Fibroblast of villous mesenchyme (primary cell): ENCODE data around the gene TMEM140. TPM values are rescaled to one million over a fixed set of nuclear protein-coding genes. Genes with fewer than 3 reads are reported as not detected.

Experiments used
- DNase-seq: peaks from one replicate; pipeline ENCODE4 v3.0.0-alpha.2; 2010; ENCODE audit warnings: low read depth
- H3K4me3 ChIP-seq: 2 replicates; pipeline ENCODE4 v1.5.1; 2011; ENCODE audit warnings: low read depth, mild to moderate bottlenecking, low read length
- CTCF ChIP-seq: IDR thresholded peaks from 2 replicates; pipeline ENCODE4 v1.5.1; 2012; ENCODE audit warnings: low read depth, mild to moderate bottlenecking, low read length; ENCODE audit not compliant: insufficient read depth
- total RNA-seq: library from RNA; depleted of rRNA; stranded (reverse); fragments of >200 nt; gene quantifications from 2 replicates; pipeline ENCODE4 v1.2.3, GENCODE V29; 2012

TMEM140 gene
- total RNA-seq, 1 donor, result 5.2 TPM

GRCh38 chr7:135186841-135187253 lies 39.0 kb downstream of the TMEM140 start:
- TF ChIP-seq CTCF, result no peak
- H3K4me3 ChIP-seq, result no peak overlapping the region
- no peak for DNase-seq

GRCh38 chr7:135188298-135188984 lies 40.6 kb downstream of the TMEM140 start:
- no peak for TF ChIP-seq CTCF
- DNase-seq, result no peak

GRCh38 chr7:135189221-135189662 lies 41.4 kb downstream of the TMEM140 start:
- H3K4me3 ChIP-seq, result no peak overlapping the region
- no peak for DNase-seq
- no peak for TF ChIP-seq CTCF

More at GRCh38 chr7:135188298-135188984, 40.6 kb downstream of the TMEM140 start:
- no peak overlapping the region for H3K4me3 ChIP-seq

GRCh38 chr7:135189961-135190360 lies 42.1 kb downstream of the TMEM140 start:
- no peak overlapping the region for H3K4me3 ChIP-seq
- DNase-seq, result peak; percentile 39
- no peak for TF ChIP-seq CTCF

- no peak overlapping the region for H3K4me3 ChIP-seq
- TF ChIP-seq CTCF, result no peak
- DNase-seq, result no peak
Observed at GRCh38 chr7:135190703-135191102, 42.8 kb downstream of the TMEM140 start.

GRCh38 chr7:135192914-135193536 lies 45.2 kb downstream of the TMEM140 start:
- DNase-seq, result no peak
- TF ChIP-seq CTCF, result no peak
- no peak overlapping the region for H3K4me3 ChIP-seq

GRCh38 chr7:135193615-135194081 lies 45.8 kb downstream of the TMEM140 start:
- no peak for TF ChIP-seq CTCF
- H3K4me3 ChIP-seq, result no peak overlapping the region
- peak; percentile 85 for DNase-seq
